Neutrophil (primary cell): Measurements from ENCODE around the gene CTPS2.
A peak's percentile ranks its signal among the peaks of the same experiment; 100 is the strongest.

Source experiments
- H3K27ac ChIP-seq: fragments of 200-600 bp; sonication (generic); 2 replicates; pipeline ENCODE4 v1.5.1; 2016; ENCODE audit warnings: mild to moderate bottlenecking, moderate library complexity
- H3K27me3 ChIP-seq: fragments of 200-600 bp; sonication (generic); 2 replicates; pipeline ENCODE4 v1.6.0; 2016; ENCODE audit warnings: mild to moderate bottlenecking
- H3K36me3 ChIP-seq: fragments of 200-600 bp; sonication (generic); 2 replicates; pipeline ENCODE4 v1.5.1; 2017
- H3K4me1 ChIP-seq, 2 experiments: fragments of 200-600 bp in 1 of 2; sonication (generic) in 1 of 2; 1 replicate in 1 of 2; 2 replicates in 1 of 2; pipeline versions ENCODE4 v1.5.1 to v1.6.1; 2013 to 2016; ENCODE audit warnings: low read depth in 1 of 2, low read length in 1 of 2, mild to moderate bottlenecking in 1 of 2, moderate library complexity in 1 of 2; ENCODE audit not compliant: control insufficient read depth in 1 of 2, insufficient read depth in 1 of 2
- H3K4me3 ChIP-seq, 2 experiments: fragments of 200-600 bp in 1 of 2; sonication (generic) in 1 of 2; 1 replicate in 1 of 2; 2 replicates in 1 of 2; pipeline ENCODE4 v1.5.1; 2013 to 2016; ENCODE audit warnings: low read depth in 1 of 2, low read length in 1 of 2, mild to moderate bottlenecking in 1 of 2, moderate library complexity in 1 of 2
- H3K9me3 ChIP-seq: fragments of 200-600 bp; sonication (generic); 2 replicates; pipeline ENCODE4 v1.5.1; 2016
- TF ChIP-seq, protein P1 (sequence below): fragments of 200-600 bp; sonication (generic); IDR thresholded peaks from 2 replicates; pipeline ENCODE4 v1.5.1; 2016; ENCODE audit warnings: antibody characterized with exemption

The CTPS2 gene

GRCh38 chrX:16745659-16746058 is 33.2 kb upstream of the CTPS2 start:
- H3K4me3 ChIP-seq, result no peak overlapping the region
- TF ChIP-seq, protein P1, sequence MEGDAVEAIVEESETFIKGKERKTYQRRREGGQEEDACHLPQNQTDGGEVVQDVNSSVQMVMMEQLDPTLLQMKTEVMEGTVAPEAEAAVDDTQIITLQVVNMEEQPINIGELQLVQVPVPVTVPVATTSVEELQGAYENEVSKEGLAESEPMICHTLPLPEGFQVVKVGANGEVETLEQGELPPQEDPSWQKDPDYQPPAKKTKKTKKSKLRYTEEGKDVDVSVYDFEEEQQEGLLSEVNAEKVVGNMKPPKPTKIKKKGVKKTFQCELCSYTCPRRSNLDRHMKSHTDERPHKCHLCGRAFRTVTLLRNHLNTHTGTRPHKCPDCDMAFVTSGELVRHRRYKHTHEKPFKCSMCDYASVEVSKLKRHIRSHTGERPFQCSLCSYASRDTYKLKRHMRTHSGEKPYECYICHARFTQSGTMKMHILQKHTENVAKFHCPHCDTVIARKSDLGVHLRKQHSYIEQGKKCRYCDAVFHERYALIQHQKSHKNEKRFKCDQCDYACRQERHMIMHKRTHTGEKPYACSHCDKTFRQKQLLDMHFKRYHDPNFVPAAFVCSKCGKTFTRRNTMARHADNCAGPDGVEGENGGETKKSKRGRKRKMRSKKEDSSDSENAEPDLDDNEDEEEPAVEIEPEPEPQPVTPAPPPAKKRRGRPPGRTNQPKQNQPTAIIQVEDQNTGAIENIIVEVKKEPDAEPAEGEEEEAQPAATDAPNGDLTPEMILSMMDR, result no peak
- H3K36me3 ChIP-seq, result peaks cover 64% of the 10 kb centered on the region
- H3K27ac ChIP-seq, result no peak overlapping the region
- H3K27me3 ChIP-seq, result no peaks in the 10 kb centered on the region
- no peaks in the 10 kb centered on the region for H3K9me3 ChIP-seq
- peaks cover 0 to 2% of the 10 kb centered on the region in 2 experiments for H3K4me1 ChIP-seq

- Histone ChIP-seq H3K9me3 (no peaks in the 10 kb centered on the region), H3K4me1 (peaks cover 0 to 5% of the 10 kb centered on the region in 2 experiments), H3K27ac (no peak overlapping the region), H3K4me3 (no peak overlapping the region), H3K36me3 (peaks cover 61% of the 10 kb centered on the region), H3K27me3 (no peaks in the 10 kb centered on the region)
- TF ChIP-seq, protein P1, result no peak
These were observed 32.6 kb upstream of the CTPS2 start for GRCh38 chrX:16745102-16745501.

DNA sequence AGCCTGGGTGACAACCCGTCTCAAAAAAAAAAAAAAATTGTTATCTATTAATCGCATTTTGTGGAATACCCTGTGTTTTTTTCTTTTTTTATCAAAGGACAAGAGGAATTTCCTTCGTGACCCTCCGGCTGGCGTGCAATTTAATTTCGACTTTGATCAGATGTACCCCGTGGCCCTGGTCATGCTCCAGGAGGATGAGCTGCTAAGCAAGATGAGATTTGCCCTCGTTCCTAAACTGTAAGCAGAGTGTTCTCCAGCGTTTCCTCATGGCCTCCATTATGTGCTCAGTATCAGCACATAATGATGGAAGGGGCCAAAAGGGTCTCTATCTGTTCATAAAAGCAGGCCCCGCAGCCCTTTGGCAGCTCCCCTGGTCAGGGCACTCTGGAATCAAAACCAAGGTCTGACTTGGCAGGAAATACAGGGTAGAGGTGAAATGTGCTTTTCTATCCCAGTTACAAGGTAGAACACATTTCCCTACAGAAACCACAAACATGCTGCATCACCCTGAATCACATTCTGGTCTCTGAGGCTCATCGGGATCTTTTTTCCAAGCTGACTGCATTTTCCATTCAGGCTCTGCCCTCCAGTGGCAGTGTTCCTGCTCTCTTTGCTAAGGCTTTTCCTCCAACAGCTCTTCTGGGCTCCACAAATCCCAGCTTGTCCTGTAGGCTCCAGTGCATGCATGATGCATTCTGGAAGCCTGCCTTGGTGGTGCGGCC is 31.3 kb upstream of the CTPS2 start:
- Histone ChIP-seq H3K27me3 (no peaks in the 10 kb centered on the region), H3K27ac (no peak overlapping the region), H3K9me3 (no peaks in the 10 kb centered on the region), H3K4me1 (peaks cover 6 to 12% of the 10 kb centered on the region in 2 experiments), H3K36me3 (peaks cover 49% of the 10 kb centered on the region), H3K4me3 (no peak overlapping the region)
- TF ChIP-seq, protein P1, result no peak

DNA sequence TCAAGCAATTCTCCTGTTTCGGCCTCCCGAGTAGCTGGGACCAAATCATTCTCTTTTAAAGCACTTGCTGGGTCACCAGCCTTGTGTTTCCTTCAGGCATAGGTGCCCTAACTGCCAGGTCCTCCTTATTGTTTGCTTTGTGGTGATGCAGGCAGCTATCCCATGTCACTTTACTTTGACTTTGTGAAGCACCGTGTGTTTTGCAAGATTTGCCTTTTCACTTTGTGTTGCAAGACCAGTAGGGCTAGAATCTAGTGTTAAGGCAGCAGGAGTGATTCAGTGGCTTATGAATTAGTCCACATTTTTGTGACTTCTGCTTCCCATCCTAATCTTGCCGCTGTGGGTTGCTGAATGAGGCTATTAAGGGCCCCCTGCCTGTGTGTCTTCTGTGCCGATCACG is 27.1 kb upstream of the CTPS2 start:
- Histone ChIP-seq H3K27ac (peak overlapping the region; percentile 68), H3K36me3 (peaks cover 45% of the 10 kb centered on the region), H3K4me3 (no peak overlapping the region), H3K9me3 (no peaks in the 10 kb centered on the region), H3K4me1 (peaks cover 6 to 12% of the 10 kb centered on the region in 2 experiments), H3K27me3 (no peaks in the 10 kb centered on the region)
- TF ChIP-seq, protein P1, result no peak

- Histone ChIP-seq H3K36me3 (peaks cover 30% of the 10 kb centered on the region), H3K4me3 (no peak overlapping the region), H3K27ac (no peak overlapping the region), H3K27me3 (no peaks in the 10 kb centered on the region), H3K4me1 (peaks cover 6 to 12% of the 10 kb centered on the region in 2 experiments), H3K9me3 (no peaks in the 10 kb centered on the region)
- TF ChIP-seq, protein P1, result no peak
These were observed 24.6 kb upstream of the CTPS2 start for GRCh38 chrX:16737024-16737423.
